GM21381 (cell line): ENCODE results near the gene ZNF638.
"Not testable (repeated sequence)": the region's sequence is repeated elsewhere in the genome, so short reads cannot be mapped to it uniquely, and the experiment has no call there.

Experiments used
- ATAC-seq: cut with Tn5 transposase; IDR thresholded peaks from one replicate; pipeline ENCODE4 v1.9.1; 2021; ENCODE audit warnings: mild to moderate bottlenecking, moderate library complexity; ENCODE audit not compliant: unreplicated experiment

The ZNF638 gene

GRCh38 chr2:71331581-71332434 lies at the start of gene ZNF638:
TSS of gene ZNF638 (plus strand) at chr2:71331782. CDS start at chr2:71348955, 17,173 bp downstream.
- peak; percentile 96 for ATAC-seq

GRCh38 chr2:71281950-71282349 lies 49.6 kb upstream of the ZNF638 start:
- ATAC-seq, result no peak

- ATAC-seq, result no peak
Observed at GRCh38 chr2:71282493-71282892, 49.1 kb upstream of the ZNF638 start.

GRCh38 chr2:71283131-71283530 lies 48.5 kb upstream of the ZNF638 start:
- ATAC-seq, result no peak

GRCh38 chr2:71285706-71286105 lies 45.9 kb upstream of the ZNF638 start:
- ATAC-seq, result no peak

- no peak for ATAC-seq
Observed at GRCh38 chr2:71291398-71291797, 40.2 kb upstream of the ZNF638 start.

GRCh38 chr2:71292159-71292558 lies 39.4 kb upstream of the ZNF638 start:
- ATAC-seq, result no peak

GRCh38 chr2:71298914-71299313 lies 32.7 kb upstream of the ZNF638 start:
- no peak for ATAC-seq

GRCh38 chr2:71299507-71299906 lies 32.1 kb upstream of the ZNF638 start:
- ATAC-seq, result no peak

- no peak for ATAC-seq
Observed at GRCh38 chr2:71303849-71304248, 27.7 kb upstream of the ZNF638 start.

GRCh38 chr2:71306762-71307161 lies 24.8 kb upstream of the ZNF638 start:
- no peak for ATAC-seq

GRCh38 chr2:71313016-71313766 lies 18.4 kb upstream of the ZNF638 start:
- no peak for ATAC-seq

- no peak for ATAC-seq
Observed at GRCh38 chr2:71317060-71317459, 14.5 kb upstream of the ZNF638 start.

GRCh38 chr2:71317900-71318299 lies 13.7 kb upstream of the ZNF638 start:
- ATAC-seq, result not testable (repeated sequence)

- no peak for ATAC-seq
Observed at GRCh38 chr2:71323386-71323785, 8.2 kb upstream of the ZNF638 start.

- no peak for ATAC-seq
Observed at GRCh38 chr2:71326968-71327367, 4.6 kb upstream of the ZNF638 start.

- no peak for ATAC-seq
Observed at GRCh38 chr2:71327916-71328315, 3.7 kb upstream of the ZNF638 start.

- ATAC-seq, result no peak
Observed at GRCh38 chr2:71330155-71330554, 1.4 kb upstream of the ZNF638 start.

- no peak for ATAC-seq
Observed at GRCh38 chr2:71330585-71331330, 824 bp upstream of the ZNF638 start.

GRCh38 chr2:71331331-71331580 lies 326 bp upstream of the ZNF638 start:
- not testable (repeated sequence) for ATAC-seq

GRCh38 chr2:71332435-71332796 lies 834 bp downstream of the ZNF638 start:
- ATAC-seq, result no peak

GRCh38 chr2:71333619-71334018 lies 2.0 kb downstream of the ZNF638 start:
- no peak for ATAC-seq
